Measurements from ENCODE around the gene ELP5.
A peak's percentile ranks its signal among the peaks of the same experiment; 100 is the strongest.

ELP5 gene

DNA sequence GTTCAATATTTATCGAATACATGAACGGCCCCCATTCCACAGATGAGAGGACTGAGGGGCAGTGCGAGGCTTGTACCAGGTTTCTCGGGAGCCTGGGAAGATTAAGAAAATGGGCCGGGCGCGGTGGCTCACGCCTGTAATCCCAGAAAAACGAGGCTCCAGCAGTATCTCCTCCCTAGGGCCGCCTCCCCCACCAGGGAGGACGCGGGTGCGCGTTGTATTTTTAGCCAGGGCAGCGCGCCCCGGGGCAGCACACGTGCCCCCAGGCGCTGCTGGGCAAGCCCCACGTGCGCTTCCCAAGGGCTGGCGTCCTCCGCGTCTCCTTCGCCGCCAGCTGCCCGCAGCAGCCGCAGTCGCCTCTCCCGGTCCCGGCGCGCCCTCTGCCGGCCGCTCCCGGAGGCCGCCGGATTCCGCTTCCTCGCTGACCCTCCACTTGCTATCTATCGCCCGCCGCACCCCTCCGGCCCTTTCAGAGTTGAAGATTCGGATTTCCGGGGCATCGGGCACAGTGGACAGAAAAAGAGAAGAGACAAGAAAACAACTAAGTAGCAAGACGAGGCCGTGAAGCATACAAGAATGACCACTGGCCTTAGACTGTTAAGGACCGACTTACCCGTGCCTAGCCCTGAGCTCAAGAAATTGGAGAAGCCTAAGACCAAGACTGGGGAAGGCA is 44.3 kb downstream of the ELP5 start (continued):
- TF ChIP-seq OSR2 (tag by site-specific recombination; IDR thresholded peaks at IDR 0.05) (peak; percentile 24; the same call in 1 of the 2 replicates), ZNF677 (tag by site-specific recombination; IDR thresholded peaks at IDR 0.05) (no peak), ZNF660 (tag by site-specific recombination; IDR thresholded peaks at IDR 0.05) (peak; percentile 90), SP3 (tag by site-specific recombination; IDR thresholded peaks at IDR 0.05) (0 out of 2 replicates have a peak, but pooled peaks have one; percentile 33), ZNF266 (tag by site-specific recombination; IDR thresholded peaks at IDR 0.05; ENCODE audit: low read depth) (no peak), RBAK (tag by site-specific recombination; IDR thresholded peaks at IDR 0.05) (no peak), ZNF202 (tag by site-specific recombination; IDR thresholded peaks at IDR 0.05; ENCODE audit: borderline replicate concordance) (no peak), YY1 (tag by site-specific recombination; IDR thresholded peaks at IDR 0.05) (peak; percentile 38; the same call in 1 of the 2 replicates), ZEB2 (tag by site-specific recombination; IDR thresholded peaks at IDR 0.05) (peak; percentile 56; the same call in 1 of the 2 replicates), KLF7 (tag by site-specific recombination; IDR thresholded peaks at IDR 0.05; ENCODE audit: borderline replicate concordance) (0 out of 2 replicates have a peak, but pooled peaks have one; percentile 46), ZNF830 (tag by site-specific recombination; IDR thresholded peaks at IDR 0.05; ENCODE audit: low read depth) (no peak), ZNF23 (tag by site-specific recombination; IDR thresholded peaks at IDR 0.05; ENCODE audit: borderline replicate concordance) (no peak), ZNF335 (tag by site-specific recombination; conservative IDR thresholded peaks at IDR 0.05) (peak; percentile 95), ZNF654 (tag by site-specific recombination; IDR thresholded peaks at IDR 0.05; ENCODE audit: low read depth) (peak; percentile 79), ZNF121 (tag by site-specific recombination; IDR thresholded peaks at IDR 0.05) (peak; percentile 45; the same call in 1 of the 2 replicates), ZNF221 (tag by site-specific recombination; IDR thresholded peaks at IDR 0.05; ENCODE audit: borderline replicate concordance) (no peak), ZNF391 (tag by site-specific recombination; IDR thresholded peaks at IDR 0.05; ENCODE audit: borderline replicate concordance, low read depth) (peak; percentile 67; the same call in 1 of the 2 replicates), SP7 (tag by site-specific recombination; IDR thresholded peaks at IDR 0.05) (no peak; the same call in 1 of the 2 replicates), IKZF3 (tag by site-specific recombination; IDR thresholded peaks at IDR 0.05) (peak; percentile 93), KLF16 (tag by site-specific recombination; IDR thresholded peaks at IDR 0.05) (peak; percentile 75)
- TF ChIP-seq, protein P1, sequence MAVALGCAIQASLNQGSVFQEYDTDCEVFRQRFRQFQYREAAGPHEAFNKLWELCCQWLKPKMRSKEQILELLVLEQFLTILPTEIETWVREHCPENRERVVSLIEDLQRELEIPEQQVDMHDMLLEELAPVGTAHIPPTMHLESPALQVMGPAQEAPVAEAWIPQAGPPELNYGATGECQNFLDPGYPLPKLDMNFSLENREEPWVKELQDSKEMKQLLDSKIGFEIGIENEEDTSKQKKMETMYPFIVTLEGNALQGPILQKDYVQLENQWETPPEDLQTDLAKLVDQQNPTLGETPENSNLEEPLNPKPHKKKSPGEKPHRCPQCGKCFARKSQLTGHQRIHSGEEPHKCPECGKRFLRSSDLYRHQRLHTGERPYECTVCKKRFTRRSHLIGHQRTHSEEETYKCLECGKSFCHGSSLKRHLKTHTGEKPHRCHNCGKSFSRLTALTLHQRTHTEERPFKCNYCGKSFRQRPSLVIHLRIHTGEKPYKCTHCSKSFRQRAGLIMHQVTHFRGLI (tag by site-specific recombination; IDR thresholded peaks at IDR 0.05) = peak; percentile 62; the same call in 1 of the 2 replicates
- TF ChIP-seq, protein P2, sequence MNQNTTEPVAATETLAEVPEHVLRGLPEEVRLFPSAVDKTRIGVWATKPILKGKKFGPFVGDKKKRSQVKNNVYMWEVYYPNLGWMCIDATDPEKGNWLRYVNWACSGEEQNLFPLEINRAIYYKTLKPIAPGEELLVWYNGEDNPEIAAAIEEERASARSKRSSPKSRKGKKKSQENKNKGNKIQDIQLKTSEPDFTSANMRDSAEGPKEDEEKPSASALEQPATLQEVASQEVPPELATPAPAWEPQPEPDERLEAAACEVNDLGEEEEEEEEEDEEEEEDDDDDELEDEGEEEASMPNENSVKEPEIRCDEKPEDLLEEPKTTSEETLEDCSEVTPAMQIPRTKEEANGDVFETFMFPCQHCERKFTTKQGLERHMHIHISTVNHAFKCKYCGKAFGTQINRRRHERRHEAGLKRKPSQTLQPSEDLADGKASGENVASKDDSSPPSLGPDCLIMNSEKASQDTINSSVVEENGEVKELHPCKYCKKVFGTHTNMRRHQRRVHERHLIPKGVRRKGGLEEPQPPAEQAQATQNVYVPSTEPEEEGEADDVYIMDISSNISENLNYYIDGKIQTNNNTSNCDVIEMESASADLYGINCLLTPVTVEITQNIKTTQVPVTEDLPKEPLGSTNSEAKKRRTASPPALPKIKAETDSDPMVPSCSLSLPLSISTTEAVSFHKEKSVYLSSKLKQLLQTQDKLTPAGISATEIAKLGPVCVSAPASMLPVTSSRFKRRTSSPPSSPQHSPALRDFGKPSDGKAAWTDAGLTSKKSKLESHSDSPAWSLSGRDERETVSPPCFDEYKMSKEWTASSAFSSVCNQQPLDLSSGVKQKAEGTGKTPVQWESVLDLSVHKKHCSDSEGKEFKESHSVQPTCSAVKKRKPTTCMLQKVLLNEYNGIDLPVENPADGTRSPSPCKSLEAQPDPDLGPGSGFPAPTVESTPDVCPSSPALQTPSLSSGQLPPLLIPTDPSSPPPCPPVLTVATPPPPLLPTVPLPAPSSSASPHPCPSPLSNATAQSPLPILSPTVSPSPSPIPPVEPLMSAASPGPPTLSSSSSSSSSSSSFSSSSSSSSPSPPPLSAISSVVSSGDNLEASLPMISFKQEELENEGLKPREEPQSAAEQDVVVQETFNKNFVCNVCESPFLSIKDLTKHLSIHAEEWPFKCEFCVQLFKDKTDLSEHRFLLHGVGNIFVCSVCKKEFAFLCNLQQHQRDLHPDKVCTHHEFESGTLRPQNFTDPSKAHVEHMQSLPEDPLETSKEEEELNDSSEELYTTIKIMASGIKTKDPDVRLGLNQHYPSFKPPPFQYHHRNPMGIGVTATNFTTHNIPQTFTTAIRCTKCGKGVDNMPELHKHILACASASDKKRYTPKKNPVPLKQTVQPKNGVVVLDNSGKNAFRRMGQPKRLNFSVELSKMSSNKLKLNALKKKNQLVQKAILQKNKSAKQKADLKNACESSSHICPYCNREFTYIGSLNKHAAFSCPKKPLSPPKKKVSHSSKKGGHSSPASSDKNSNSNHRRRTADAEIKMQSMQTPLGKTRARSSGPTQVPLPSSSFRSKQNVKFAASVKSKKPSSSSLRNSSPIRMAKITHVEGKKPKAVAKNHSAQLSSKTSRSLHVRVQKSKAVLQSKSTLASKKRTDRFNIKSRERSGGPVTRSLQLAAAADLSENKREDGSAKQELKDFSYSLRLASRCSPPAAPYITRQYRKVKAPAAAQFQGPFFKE (tag by site-specific recombination; IDR thresholded peaks at IDR 0.05; ENCODE audit: borderline replicate concordance) = no peak
- TF ChIP-seq, protein P3, sequence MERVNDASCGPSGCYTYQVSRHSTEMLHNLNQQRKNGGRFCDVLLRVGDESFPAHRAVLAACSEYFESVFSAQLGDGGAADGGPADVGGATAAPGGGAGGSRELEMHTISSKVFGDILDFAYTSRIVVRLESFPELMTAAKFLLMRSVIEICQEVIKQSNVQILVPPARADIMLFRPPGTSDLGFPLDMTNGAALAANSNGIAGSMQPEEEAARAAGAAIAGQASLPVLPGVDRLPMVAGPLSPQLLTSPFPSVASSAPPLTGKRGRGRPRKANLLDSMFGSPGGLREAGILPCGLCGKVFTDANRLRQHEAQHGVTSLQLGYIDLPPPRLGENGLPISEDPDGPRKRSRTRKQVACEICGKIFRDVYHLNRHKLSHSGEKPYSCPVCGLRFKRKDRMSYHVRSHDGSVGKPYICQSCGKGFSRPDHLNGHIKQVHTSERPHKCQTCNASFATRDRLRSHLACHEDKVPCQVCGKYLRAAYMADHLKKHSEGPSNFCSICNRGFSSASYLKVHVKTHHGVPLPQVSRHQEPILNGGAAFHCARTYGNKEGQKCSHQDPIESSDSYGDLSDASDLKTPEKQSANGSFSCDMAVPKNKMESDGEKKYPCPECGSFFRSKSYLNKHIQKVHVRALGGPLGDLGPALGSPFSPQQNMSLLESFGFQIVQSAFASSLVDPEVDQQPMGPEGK (tag by site-specific recombination; IDR thresholded peaks at IDR 0.05) = peak; percentile 80
- TF ChIP-seq, protein P4, sequence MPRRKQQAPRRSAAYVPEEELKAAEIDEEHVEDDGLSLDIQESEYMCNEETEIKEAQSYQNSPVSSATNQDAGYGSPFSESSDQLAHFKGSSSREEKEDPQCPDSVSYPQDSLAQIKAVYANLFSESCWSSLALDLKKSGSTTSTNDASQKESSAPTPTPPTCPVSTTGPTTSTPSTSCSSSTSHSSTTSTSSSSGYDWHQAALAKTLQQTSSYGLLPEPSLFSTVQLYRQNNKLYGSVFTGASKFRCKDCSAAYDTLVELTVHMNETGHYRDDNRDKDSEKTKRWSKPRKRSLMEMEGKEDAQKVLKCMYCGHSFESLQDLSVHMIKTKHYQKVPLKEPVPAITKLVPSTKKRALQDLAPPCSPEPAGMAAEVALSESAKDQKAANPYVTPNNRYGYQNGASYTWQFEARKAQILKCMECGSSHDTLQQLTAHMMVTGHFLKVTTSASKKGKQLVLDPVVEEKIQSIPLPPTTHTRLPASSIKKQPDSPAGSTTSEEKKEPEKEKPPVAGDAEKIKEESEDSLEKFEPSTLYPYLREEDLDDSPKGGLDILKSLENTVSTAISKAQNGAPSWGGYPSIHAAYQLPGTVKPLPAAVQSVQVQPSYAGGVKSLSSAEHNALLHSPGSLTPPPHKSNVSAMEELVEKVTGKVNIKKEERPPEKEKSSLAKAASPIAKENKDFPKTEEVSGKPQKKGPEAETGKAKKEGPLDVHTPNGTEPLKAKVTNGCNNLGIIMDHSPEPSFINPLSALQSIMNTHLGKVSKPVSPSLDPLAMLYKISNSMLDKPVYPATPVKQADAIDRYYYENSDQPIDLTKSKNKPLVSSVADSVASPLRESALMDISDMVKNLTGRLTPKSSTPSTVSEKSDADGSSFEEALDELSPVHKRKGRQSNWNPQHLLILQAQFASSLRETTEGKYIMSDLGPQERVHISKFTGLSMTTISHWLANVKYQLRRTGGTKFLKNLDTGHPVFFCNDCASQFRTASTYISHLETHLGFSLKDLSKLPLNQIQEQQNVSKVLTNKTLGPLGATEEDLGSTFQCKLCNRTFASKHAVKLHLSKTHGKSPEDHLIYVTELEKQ (tag by site-specific recombination; IDR thresholded peaks at IDR 0.05; ENCODE audit: borderline replicate concordance) = peak; percentile 6; the same call in 1 of the 2 replicates
